ENCODE data around the gene LRRC37B.
"Not testable (repeated sequence)": the region's sequence is repeated elsewhere in the genome, so short reads cannot be mapped to it uniquely, and the experiment has no call there.

Gene LRRC37B

DNA sequence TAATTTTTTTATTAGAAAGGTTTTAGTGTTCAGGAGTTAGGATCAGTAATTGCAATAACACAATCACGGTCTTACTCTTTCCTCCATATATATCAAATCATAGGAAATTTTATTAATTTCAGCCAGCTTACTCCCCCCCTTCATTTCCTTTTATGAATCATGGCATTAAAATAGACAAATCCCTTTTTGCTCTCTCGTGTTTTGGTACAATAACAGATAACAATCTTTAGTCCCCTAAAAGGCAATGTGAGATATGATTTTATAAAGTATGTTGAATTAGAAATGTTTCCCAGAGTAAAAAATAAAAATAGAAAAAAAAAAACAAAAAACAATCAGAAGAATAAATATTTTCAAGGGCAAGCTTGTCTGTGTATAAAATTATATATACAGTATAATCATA is 92.5 kb downstream of the LRRC37B start:
- Histone ChIP-seq H3K4me3 (no peak overlapping the region), H3K36me3 (ENCODE audit: insufficient read depth, low read length) (no peaks in the 10 kb centered on the region)

DNA sequence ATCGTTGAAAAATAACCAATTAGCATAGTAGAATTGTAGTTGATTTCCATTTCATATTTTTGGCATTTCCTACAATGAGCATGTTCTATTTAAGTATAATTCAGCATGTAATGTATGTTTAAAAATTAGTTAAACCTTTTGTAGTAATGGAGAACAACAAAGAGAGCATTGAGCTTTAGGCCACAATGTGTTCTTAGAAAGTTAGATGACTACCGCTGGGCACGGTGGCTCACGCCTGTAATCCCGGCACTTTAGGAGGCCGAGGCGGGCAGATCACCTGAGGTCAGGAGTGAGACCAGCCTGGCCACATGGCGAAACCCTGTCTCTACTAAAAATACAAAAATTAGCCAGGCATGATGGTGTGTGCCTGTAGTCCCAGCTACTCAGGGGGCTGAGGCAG is 93.1 kb downstream of the LRRC37B start:
- H3K9ac ChIP-seq (ENCODE audit: insufficient read length); DNase-seq (ENCODE audit: low read depth, low spot score); H3K36me3 ChIP-seq (ENCODE audit: insufficient read depth, low read length); H3K27ac ChIP-seq; H3K9me3 ChIP-seq (ENCODE audit: low read depth, low read length); H3K4me3 ChIP-seq: not testable (repeated sequence)

More for the DNA sequence above, 92.5 kb downstream of the LRRC37B start:
- DNase-seq (ENCODE audit: low read depth, low spot score), result no peak
- TF ChIP-seq EZH2 (IDR thresholded peaks at IDR 0.05) (no peak), POLR2AphosphoS5 (IDR thresholded peaks at IDR 0.05; ENCODE audit: borderline replicate concordance, low read depth, low read length) (no peak), FOXP2 (optimal IDR thresholded peaks at IDR 0.05; ENCODE audit: control extremely low read depth, extremely low read length, insufficient read depth) (no peak)
- Histone ChIP-seq H3K9me3 (ENCODE audit: low read depth, low read length) (no peaks in the 10 kb centered on the region), H3K9ac (ENCODE audit: insufficient read length) (no peak overlapping the region), H3K27ac (no peak overlapping the region)

- Histone ChIP-seq H3K9ac (ENCODE audit: insufficient read length) (no peak overlapping the region), H3K36me3 (ENCODE audit: insufficient read depth, low read length) (no peaks in the 10 kb centered on the region), H3K4me3 (no peak overlapping the region), H3K27ac (no peak overlapping the region), H3K9me3 (ENCODE audit: low read depth, low read length) (no peaks in the 10 kb centered on the region)
- TF ChIP-seq POLR2AphosphoS5 (IDR thresholded peaks at IDR 0.05; ENCODE audit: borderline replicate concordance, low read depth, low read length) (no peak), EZH2 (IDR thresholded peaks at IDR 0.05) (no peak), FOXP2 (optimal IDR thresholded peaks at IDR 0.05; ENCODE audit: control extremely low read depth, extremely low read length, insufficient read depth) (no peak)
- no peak for DNase-seq (ENCODE audit: low read depth, low spot score)
These were observed 93.9 kb downstream of the LRRC37B start for GRCh38 chr17:32100971-32101631.

DNA sequence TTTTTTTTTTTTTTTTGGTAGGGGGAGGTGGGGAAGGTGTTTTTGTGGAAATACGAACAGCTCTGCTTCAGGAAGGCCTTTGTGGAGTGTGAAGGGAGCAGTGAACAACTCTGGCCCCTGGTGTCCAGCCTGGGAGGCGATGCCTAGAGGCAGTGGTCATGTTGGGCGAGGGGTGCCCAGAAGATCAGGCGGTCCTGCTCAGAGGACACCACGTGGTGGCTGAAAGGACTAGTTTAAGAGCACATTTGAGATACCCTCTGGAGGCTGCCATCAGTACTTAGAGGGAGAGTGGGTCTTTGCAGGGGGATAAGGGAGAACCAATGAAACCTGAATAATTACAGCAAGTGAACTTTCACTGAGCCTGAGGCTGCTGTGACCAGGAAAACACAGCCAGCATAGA is 95.0 kb downstream of the LRRC37B start:
- no peak for DNase-seq (ENCODE audit: low read depth, low spot score)
- H3K27ac ChIP-seq, result no peak overlapping the region
- H3K9me3 ChIP-seq (ENCODE audit: low read depth, low read length), result no peaks in the 10 kb centered on the region
- H3K4me3 ChIP-seq, result no peak overlapping the region
- TF ChIP-seq FOXP2 (optimal IDR thresholded peaks at IDR 0.05; ENCODE audit: control extremely low read depth, extremely low read length, insufficient read depth) (no peak), POLR2AphosphoS5 (IDR thresholded peaks at IDR 0.05; ENCODE audit: borderline replicate concordance, low read depth, low read length) (no peak)
- H3K9ac ChIP-seq (ENCODE audit: insufficient read length), result no peak overlapping the region
- H3K36me3 ChIP-seq (ENCODE audit: insufficient read depth, low read length), result no peaks in the 10 kb centered on the region

DNA sequence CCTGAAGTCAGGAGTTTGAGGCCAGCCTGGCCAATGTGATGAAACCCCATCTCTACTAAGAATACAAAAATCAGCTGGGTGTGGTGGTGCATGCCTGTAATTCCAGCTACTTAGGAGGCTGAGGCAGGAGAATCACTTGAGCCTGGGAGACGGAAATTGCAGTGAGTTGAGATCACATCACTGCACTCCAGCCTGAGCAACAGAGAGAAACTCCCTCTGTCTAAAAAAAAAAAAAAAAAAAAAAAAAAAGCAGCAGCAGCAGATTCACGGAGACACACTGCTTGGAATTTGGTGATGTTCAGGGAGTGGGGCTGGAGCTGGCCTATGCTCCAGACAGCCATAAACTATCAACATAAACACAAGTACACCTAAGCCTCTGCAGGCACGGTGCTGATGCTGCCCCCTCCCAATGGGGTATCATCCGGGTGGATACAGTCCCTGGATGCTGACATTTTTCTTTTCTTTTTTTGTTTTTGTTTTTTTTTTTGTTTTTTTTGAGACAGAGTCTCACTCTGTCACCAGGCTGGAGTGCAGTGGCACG is 95.5 kb downstream of the LRRC37B start:
- Histone ChIP-seq H3K4me3 (no peak overlapping the region), H3K36me3 (ENCODE audit: insufficient read depth, low read length) (no peaks in the 10 kb centered on the region), H3K27ac (no peak overlapping the region), H3K9ac (ENCODE audit: insufficient read length) (no peak overlapping the region), H3K9me3 (ENCODE audit: low read depth, low read length) (no peaks in the 10 kb centered on the region)
- DNase-seq (ENCODE audit: low read depth, low spot score), result no peak
- no peak for TF ChIP-seq EZH2 (IDR thresholded peaks at IDR 0.05)

All from SK-N-MC (cell line).